Measurements from ENCODE around the gene SIPA1. TPM values are rescaled to one million over a fixed set of nuclear protein-coding genes. Genes with fewer than 3 reads are reported as not detected.

Gene SIPA1
- total RNA-seq, 2 experiments from 2014 or later = 172 to 180 TPM

GRCh38 chr11:65644837-65645236 is 6.9 kb downstream of the SIPA1 start:
- TF ChIP-seq, protein P1, sequence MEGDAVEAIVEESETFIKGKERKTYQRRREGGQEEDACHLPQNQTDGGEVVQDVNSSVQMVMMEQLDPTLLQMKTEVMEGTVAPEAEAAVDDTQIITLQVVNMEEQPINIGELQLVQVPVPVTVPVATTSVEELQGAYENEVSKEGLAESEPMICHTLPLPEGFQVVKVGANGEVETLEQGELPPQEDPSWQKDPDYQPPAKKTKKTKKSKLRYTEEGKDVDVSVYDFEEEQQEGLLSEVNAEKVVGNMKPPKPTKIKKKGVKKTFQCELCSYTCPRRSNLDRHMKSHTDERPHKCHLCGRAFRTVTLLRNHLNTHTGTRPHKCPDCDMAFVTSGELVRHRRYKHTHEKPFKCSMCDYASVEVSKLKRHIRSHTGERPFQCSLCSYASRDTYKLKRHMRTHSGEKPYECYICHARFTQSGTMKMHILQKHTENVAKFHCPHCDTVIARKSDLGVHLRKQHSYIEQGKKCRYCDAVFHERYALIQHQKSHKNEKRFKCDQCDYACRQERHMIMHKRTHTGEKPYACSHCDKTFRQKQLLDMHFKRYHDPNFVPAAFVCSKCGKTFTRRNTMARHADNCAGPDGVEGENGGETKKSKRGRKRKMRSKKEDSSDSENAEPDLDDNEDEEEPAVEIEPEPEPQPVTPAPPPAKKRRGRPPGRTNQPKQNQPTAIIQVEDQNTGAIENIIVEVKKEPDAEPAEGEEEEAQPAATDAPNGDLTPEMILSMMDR (IDR thresholded peaks at IDR 0.05) = no peak
- H3K4me1 Mint-ChIP-seq (ENCODE audit: low read depth) = peaks cover 29% of the 10 kb centered on the region
- no peaks in the 10 kb centered on the region for H3K9me3 Mint-ChIP-seq
- H3K36me3 Mint-ChIP-seq (ENCODE audit: low read depth) = peaks cover 58% of the 10 kb centered on the region
- ChIA-PET POLR2A (interaction anchor here (0.6 to 23.0 kb wide), 4 partner anchors 14 to 264 kb away, joined by 3 to 320 read pairs (median 3); partner anchors contain the start of genes RELA and SLC25A45), CTCF (no interaction called here)
- no peak overlapping the region for H3K27ac Mint-ChIP-seq
- ATAC-seq (no peak), DNase-seq (no peak)
- intact Hi-C loops (cut with micrococcal nuclease) = no loop called here
- no peaks in the 10 kb centered on the region for H3K27me3 Mint-ChIP-seq
- no peak overlapping the region for H3K4me3 Mint-ChIP-seq

GRCh38 chr11:65645710-65646109 is 7.8 kb downstream of the SIPA1 start:
- Mint-ChIP-seq H3K27me3 (no peaks in the 10 kb centered on the region), H3K27ac (peak overlapping the region; percentile 14), H3K36me3 (ENCODE audit: low read depth) (peaks cover 49% of the 10 kb centered on the region), H3K4me1 (ENCODE audit: low read depth) (peaks cover 27% of the 10 kb centered on the region), H3K9me3 (no peaks in the 10 kb centered on the region), H3K4me3 (no peak overlapping the region)
- DNase-seq (no peak), ATAC-seq (no peak)
- TF ChIP-seq, protein P1 (IDR thresholded peaks at IDR 0.05) = no peak
- POLR2A ChIA-PET = interaction anchor here (1.9 to 23.0 kb wide), 2 partner anchors 13 to 30 kb away, joined by 5 to 320 read pairs; partner anchors contain the start of genes PCNX3 and RELA
- intact Hi-C loops (cut with micrococcal nuclease) = no loop called here
- CTCF ChIA-PET = no interaction called here

GRCh38 chr11:65646288-65646957 is 8.5 kb downstream of the SIPA1 start:
- TF ChIP-seq, protein P1 (IDR thresholded peaks at IDR 0.05) = no peak
- Mint-ChIP-seq H3K27ac (no peak overlapping the region), H3K9me3 (no peaks in the 10 kb centered on the region), H3K4me3 (no peak overlapping the region), H3K4me1 (ENCODE audit: low read depth) (peaks cover 28% of the 10 kb centered on the region), H3K27me3 (no peaks in the 10 kb centered on the region), H3K36me3 (ENCODE audit: low read depth) (peaks cover 45% of the 10 kb centered on the region)
- POLR2A ChIA-PET = interaction anchor here (1.0 to 23.0 kb wide), 3 partner anchors 8 to 31 kb away, joined by 3 to 320 read pairs (median 5); partner anchors contain the start of genes PCNX3 and RELA
- CTCF ChIA-PET = no interaction called here
- ATAC-seq (no peak), DNase-seq (no peak)
- intact Hi-C loops (cut with micrococcal nuclease) = no loop called here

- no peaks in the 10 kb centered on the region for H3K27me3 Mint-ChIP-seq
- CTCF ChIA-PET = no interaction called here
- peaks cover 40% of the 10 kb centered on the region for H3K36me3 Mint-ChIP-seq (ENCODE audit: low read depth)
- intact Hi-C loops (cut with micrococcal nuclease) = no loop called here
- TF ChIP-seq, protein P1 (IDR thresholded peaks at IDR 0.05) = no peak
- POLR2A ChIA-PET = interaction anchor here (1.0 to 23.0 kb wide), 3 partner anchors 9 to 32 kb away, joined by 3 to 320 read pairs (median 5); partner anchors contain the start of genes PCNX3 and RELA
- no peak overlapping the region for H3K4me3 Mint-ChIP-seq
- H3K27ac Mint-ChIP-seq = no peak overlapping the region
- DNase-seq (no peak), ATAC-seq (no peak)
- H3K9me3 Mint-ChIP-seq = no peaks in the 10 kb centered on the region
- H3K4me1 Mint-ChIP-seq (ENCODE audit: low read depth) = peaks cover 29% of the 10 kb centered on the region
These were observed 9.2 kb downstream of the SIPA1 start for GRCh38 chr11:65646958-65647701.

All from activated CD8-positive, alpha-beta T cell treated with anti-CD3 and anti-CD28 coated beads for 36 hours (primary cell).